Activated T-cell treated with anti-CD3 and anti-CD28 coated beads, Interleukin-2, amount 50 U/mL, for 72 hours (primary cell): ENCODE results near the gene PDF. TPM values are rescaled to one million over a fixed set of nuclear protein-coding genes. Genes with fewer than 3 reads are reported as not detected.
A peak's percentile ranks its signal among the peaks of the same experiment; 100 is the strongest.

ENCODE experiments used
- ATAC-seq, 2 donors: fragments of 150-1000 bp; cut with Tn5 transposase; replicated peaks in 1 of 2; 2 replicates each; pipeline ENCODE4 v1.10.0; 2021; ENCODE audit warnings: moderate library complexity in 2 of 2, mild to moderate bottlenecking in 1 of 2
- DNase-seq, 2 donors: peaks; one replicate each; pipeline ENCODE4 v3.0.0; 2021 to 2022; ENCODE audit warnings: mixed read lengths in 1 of 2
- H3K27ac Mint-ChIP-seq: one replicate; pipeline ENCODE4 v1.8.0; 2022; ENCODE audit warnings: mild to moderate bottlenecking, moderate library complexity, mixed read lengths
- H3K27me3 Mint-ChIP-seq: one replicate; pipeline ENCODE4 v1.8.0; 2022; ENCODE audit warnings: low read depth, mixed read lengths
- H3K36me3 Mint-ChIP-seq, 2 donors: one replicate each; pipeline ENCODE4 v1.8.0; 2022; ENCODE audit warnings: mixed read lengths in 2 of 2, mild to moderate bottlenecking in 1 of 2; ENCODE audit not compliant: insufficient read depth in 2 of 2
- H3K4me1 Mint-ChIP-seq: one replicate; pipeline ENCODE4 v1.8.0; 2022; ENCODE audit warnings: low read depth, mixed read lengths
- H3K4me3 Mint-ChIP-seq, 2 donors: one replicate each; pipeline ENCODE4 v1.8.0; 2022; ENCODE audit warnings: mild to moderate bottlenecking in 2 of 2, mixed read lengths in 2 of 2, moderate library complexity in 2 of 2
- H3K9me3 Mint-ChIP-seq, 2 donors: one replicate each; pipeline ENCODE4 v1.8.0; 2022; ENCODE audit warnings: mixed read lengths in 2 of 2
- total RNA-seq, 2 donors: library from RNA; stranded (reverse); gene quantifications; one replicate each; pipeline ENCODE4 v1.2.3, GENCODE V29; 2022

PDF gene
- total RNA-seq, 2 donors from 2014 or later: 9.9 to 10.1 TPM

DNA sequence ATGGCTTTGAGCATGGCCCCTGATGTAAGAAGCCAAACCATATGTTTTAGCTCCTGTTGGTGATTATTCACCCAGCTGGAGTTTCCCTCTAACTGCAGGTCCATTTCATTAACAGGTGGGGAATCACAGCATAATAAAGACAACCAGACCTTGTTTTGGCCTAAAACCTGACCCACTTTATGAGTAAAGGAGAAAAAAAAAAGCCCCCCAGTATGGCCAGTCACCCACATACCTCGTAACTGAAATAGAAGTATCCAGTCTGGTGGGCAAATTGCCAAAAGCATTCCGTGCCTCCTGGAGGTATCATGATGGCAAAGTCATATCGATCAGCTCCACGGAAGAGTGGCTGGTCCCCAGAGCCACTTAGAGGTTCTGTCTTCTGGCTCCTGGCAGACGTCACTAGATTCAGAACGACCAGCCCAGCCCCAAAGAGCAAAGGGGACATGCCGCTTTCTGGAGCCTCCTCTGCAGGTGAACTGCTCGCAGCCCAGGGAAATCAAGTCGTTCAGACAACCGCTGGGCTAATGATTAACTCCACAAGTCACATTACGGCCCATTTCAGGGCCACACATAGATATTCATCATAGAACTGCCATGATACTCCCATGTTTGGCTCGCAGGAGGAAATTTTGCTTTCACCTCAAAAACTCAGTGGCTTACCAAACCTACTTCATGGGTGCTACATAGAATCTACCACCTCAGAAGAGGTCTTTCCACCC lies 21.1 kb upstream of the PDF start, which contains the start of gene TMED6:
Gene TMED6, minus strand, starts transcription at position 478 of the 719 bp plus-strand sequence. Its CDS starts 33 bp downstream, at position 445.
- ATAC-seq (no peak), DNase-seq (no peak)
- no peaks in the 10 kb centered on the region for H3K4me1 Mint-ChIP-seq
- no peaks in the 10 kb centered on the region for H3K27me3 Mint-ChIP-seq
- no peaks in the 10 kb centered on the region for H3K9me3 Mint-ChIP-seq
- peaks cover 4 to 7% of the 10 kb centered on the region in 2 donors for H3K36me3 Mint-ChIP-seq
- peak within 1 kb of the TSS; percentile 63 for H3K27ac Mint-ChIP-seq
- H3K4me3 Mint-ChIP-seq: no peak within 1 kb of the TSS

- Mint-ChIP-seq H3K4me3 (no peak overlapping the region), H3K27ac (no peak overlapping the region), H3K36me3 (peaks cover 4 to 5% of the 10 kb centered on the region in 2 donors), H3K4me1 (peaks cover 3% of the 10 kb centered on the region), H3K9me3 (no peaks in the 10 kb centered on the region), H3K27me3 (no peaks in the 10 kb centered on the region)
- ATAC-seq (no peak), DNase-seq (no peak)
These were observed 20.2 kb upstream of the PDF start for GRCh38 chr16:69350536-69351133.

- Mint-ChIP-seq H3K27me3 (no peaks in the 10 kb centered on the region), H3K4me1 (peaks cover 8% of the 10 kb centered on the region), H3K9me3 (no peaks in the 10 kb centered on the region), H3K4me3 (no peak overlapping the region), H3K27ac (no peak overlapping the region), H3K36me3 (peaks cover 2 to 5% of the 10 kb centered on the region in 2 donors)
- DNase-seq: no peak
- ATAC-seq: no peak
These were observed 19.1 kb upstream of the PDF start for GRCh38 chr16:69349536-69349935.

DNA sequence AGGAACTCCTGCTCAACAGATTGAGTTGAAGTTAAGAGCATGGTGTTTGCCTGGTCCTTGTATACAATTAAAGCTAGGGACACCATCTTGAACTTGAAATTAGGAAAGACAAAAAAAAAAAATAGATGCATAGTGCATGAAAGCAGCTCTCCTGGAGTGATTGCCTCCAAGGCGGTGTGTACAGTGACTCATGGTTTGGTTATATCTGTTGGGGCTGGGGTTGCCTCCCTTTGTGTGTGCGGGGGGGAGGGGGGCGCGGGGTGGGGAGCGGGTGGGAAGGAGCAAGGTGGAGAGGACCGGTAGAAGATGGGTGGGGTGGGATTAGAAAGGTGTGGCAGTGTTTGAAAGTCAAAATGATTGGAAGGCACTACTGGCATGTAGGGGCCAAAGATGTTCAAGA lies 17.8 kb upstream of the PDF start:
- no peak overlapping the region for H3K4me3 Mint-ChIP-seq
- H3K36me3 Mint-ChIP-seq: peaks cover 2 to 5% of the 10 kb centered on the region in 2 donors
- DNase-seq (no peak), ATAC-seq (no peak)
- H3K27ac Mint-ChIP-seq: no peak overlapping the region
- no peaks in the 10 kb centered on the region for H3K27me3 Mint-ChIP-seq
- H3K9me3 Mint-ChIP-seq: no peaks in the 10 kb centered on the region
- H3K4me1 Mint-ChIP-seq: peaks cover 11% of the 10 kb centered on the region

DNA sequence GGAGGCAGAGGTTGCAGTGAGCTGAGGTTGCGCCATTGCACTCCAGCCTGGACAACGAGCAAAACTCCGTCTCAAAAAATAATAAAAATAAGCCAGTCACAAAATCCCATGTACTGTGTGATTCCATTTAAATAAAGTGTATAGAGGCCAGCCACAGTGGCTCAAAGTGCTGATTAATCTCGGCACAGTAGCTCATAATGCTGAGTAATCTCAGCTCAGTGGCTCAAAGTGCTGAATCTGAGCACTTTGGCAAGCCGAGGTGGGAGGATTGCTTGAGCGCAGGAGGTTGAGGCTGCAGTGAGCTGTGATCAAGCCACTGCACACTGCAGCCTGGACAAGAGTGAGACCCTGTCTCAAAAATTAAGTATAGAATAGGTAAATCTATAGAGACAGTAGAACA lies 16.3 kb upstream of the PDF start:
- H3K36me3 Mint-ChIP-seq: peaks cover 2 to 10% of the 10 kb centered on the region in 2 donors
- peaks cover 23% of the 10 kb centered on the region for H3K4me1 Mint-ChIP-seq
- peak overlapping the region; percentile 76 for H3K27ac Mint-ChIP-seq

DNA sequence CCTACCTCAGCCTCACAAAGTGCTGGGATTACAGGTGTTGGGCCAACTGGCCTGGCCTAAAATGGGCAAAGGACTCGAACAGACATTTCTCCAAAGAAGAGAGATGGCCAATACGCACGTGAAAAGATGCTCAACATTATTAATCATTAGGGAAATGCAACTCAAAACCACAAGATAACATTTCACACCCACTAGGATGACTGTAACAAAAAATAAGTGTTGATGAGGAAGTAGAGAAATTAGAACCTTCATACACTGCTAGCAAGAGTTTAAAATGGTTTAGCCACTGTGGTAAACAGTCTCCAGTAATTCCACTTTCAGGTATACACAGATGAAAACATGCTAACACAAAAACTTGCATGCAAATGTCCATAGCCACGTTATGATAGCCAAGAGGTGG lies 15.5 kb upstream of the PDF start:
- no peaks in the 10 kb centered on the region for H3K27me3 Mint-ChIP-seq
- peaks cover 30% of the 10 kb centered on the region for H3K4me1 Mint-ChIP-seq
- ATAC-seq (peak in 1 of 2 donors; percentile 25), DNase-seq (no peak)
- no peaks in the 10 kb centered on the region for H3K9me3 Mint-ChIP-seq
- H3K4me3 Mint-ChIP-seq: no peak overlapping the region
- H3K36me3 Mint-ChIP-seq: peaks cover 5 to 10% of the 10 kb centered on the region in 2 donors
- peak overlapping the region; percentile 27 for H3K27ac Mint-ChIP-seq

More for the DNA sequence above, 16.3 kb upstream of the PDF start:
- H3K4me3 Mint-ChIP-seq: no peak overlapping the region
- no peaks in the 10 kb centered on the region for H3K27me3 Mint-ChIP-seq
- no peak for DNase-seq
- no peaks in the 10 kb centered on the region for H3K9me3 Mint-ChIP-seq
- peak in 1 of 2 donors; percentile 39 for ATAC-seq

DNA sequence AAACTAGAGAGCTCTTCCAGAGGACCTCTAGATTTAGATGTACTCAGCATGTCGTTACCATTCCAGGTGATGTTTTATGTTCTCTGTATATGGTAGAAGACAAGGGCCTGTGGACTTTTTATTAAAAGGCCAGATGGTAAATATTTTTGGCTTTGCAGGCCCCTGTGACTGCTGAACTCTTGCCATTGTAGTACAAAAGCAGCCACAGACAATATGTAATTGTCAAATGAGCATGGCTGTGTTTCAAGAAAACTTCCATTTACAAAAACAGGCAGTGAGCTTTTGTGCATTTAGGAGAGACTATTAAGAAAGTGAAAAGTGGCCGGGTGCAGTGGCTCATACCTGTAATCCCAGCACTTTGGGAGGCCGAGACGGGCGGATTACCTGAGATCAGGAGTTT lies 13.8 kb upstream of the PDF start:
- no peak for DNase-seq
- H3K36me3 Mint-ChIP-seq: peaks cover 11 to 13% of the 10 kb centered on the region in 2 donors
- H3K27ac Mint-ChIP-seq: no peak overlapping the region
- peaks cover 39% of the 10 kb centered on the region for H3K4me1 Mint-ChIP-seq
- no peak overlapping the region for H3K4me3 Mint-ChIP-seq
- ATAC-seq: no peak
- no peaks in the 10 kb centered on the region for H3K9me3 Mint-ChIP-seq
- no peaks in the 10 kb centered on the region for H3K27me3 Mint-ChIP-seq

GRCh38 chr16:69340095-69340644 lies 9.8 kb upstream of the PDF start:
- H3K36me3 Mint-ChIP-seq: peaks cover 11 to 25% of the 10 kb centered on the region in 2 donors
- no peaks in the 10 kb centered on the region for H3K9me3 Mint-ChIP-seq
- peak overlapping the region; percentile 98 for H3K27ac Mint-ChIP-seq
- H3K27me3 Mint-ChIP-seq: no peaks in the 10 kb centered on the region
- DNase-seq (no peak), ATAC-seq (no peak)
- peaks cover 63% of the 10 kb centered on the region for H3K4me1 Mint-ChIP-seq
- H3K4me3 Mint-ChIP-seq: peak overlapping the region; percentile 96 to 97

DNA sequence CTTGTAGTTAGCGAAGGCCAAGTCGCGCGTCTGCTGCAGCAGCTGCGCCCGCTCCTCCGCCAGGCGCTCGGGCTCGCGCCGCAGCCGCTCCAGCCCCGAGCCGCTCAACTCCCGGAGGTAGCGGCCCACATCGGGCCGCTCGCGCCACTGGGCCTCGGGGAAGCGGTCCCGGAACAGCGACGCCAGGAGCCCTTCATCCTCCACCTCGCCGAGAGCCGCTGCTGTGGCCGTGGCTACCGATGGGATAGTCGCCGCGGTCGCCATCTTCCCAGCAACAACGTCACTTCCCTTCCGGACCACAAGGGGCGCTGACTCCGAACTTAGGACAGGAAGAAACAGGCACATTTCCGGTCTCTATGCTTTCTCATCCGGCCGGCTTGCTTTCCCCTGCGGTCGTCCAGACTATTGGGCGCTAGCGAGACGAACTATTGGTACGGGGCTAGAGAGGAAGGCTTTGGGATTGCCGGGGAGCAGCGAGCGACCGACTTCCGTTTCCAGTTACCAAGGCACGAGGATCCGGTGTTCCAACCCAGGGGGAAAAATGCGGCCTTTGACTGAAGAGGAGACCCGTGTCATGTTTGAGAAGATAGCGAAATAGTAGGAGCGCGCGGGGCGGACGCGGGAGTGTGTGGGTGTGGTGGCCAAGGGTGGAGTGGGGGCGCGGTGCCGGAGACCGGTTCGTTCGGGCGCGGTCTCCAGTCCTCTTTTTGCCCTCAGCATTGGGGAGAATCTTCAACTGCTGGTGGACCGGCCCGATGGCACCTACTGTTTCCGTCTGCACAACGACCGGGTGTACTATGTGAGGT lies 9.1 kb upstream of the PDF start, which contains the start of the genes COG8 and NIP7:
Gene COG8, minus strand, starts transcription at position 276 of the 806 bp plus-strand sequence. Its CDS starts 12 bp downstream, at position 264.
Gene NIP7, plus strand, starts transcription at position 484 of the 806 bp plus-strand sequence. Its CDS starts 58 bp downstream, at position 542.
- Mint-ChIP-seq H3K4me1 (peaks cover 63% of the 10 kb centered on the region), H3K27ac (peak within 1 kb of the TSS; percentile 98), H3K4me3 (peak within 1 kb of the TSS; percentile 96 to 97), H3K27me3 (no peaks in the 10 kb centered on the region), H3K36me3 (peaks cover 15 to 28% of the 10 kb centered on the region in 2 donors), H3K9me3 (no peaks in the 10 kb centered on the region)
- DNase-seq: peak; percentile 94
- ATAC-seq: peak; percentile 91 to 95

DNA sequence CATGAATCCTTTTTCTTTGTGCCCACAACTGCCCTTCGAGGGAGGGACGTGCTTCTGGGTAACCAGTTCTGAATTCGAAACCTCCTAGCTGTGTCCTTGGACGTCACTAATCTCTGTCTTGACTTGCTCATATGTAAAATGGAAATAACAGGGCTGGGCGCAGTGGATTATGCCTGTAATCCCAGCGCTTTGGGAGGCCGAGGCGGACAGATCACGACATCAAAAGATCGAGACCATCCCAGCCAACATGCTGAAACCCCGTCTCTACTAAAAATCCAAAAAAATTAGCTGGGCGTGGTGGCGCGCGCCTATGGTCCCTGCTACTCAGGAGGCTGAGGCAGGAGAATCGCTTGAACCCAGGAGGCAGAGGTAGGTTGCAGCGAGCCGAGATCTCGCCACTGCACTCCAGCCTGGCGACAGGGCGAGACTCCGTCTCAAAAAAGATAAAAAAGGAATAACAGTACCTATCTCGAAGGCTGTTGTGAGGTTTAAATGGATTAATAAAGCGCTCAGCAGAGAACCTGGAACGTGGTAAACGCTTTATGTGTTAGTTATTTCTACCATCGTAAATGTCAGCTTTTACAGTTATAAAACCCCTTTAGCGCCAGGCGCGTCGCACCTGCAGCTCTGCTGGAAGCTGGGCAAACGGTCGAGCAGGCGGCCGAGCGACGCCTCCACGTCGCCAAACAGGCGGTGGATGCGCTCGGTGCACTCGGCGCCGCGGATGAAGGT lies 8.3 kb upstream of the PDF start:
- Mint-ChIP-seq H3K27ac (peak overlapping the region; percentile 87), H3K4me3 (peak overlapping the region; percentile 96 to 97), H3K36me3 (peaks cover 15 to 31% of the 10 kb centered on the region in 2 donors), H3K9me3 (no peaks in the 10 kb centered on the region), H3K4me1 (peaks cover 69% of the 10 kb centered on the region), H3K27me3 (no peaks in the 10 kb centered on the region)
- no peak for DNase-seq
- ATAC-seq: no peak

- Mint-ChIP-seq H3K9me3 (no peaks in the 10 kb centered on the region), H3K4me3 (no peak overlapping the region), H3K36me3 (peaks cover 10 to 26% of the 10 kb centered on the region in 2 donors), H3K27me3 (no peaks in the 10 kb centered on the region), H3K4me1 (peaks cover 57% of the 10 kb centered on the region), H3K27ac (no peak overlapping the region)
- DNase-seq (no peak), ATAC-seq (no peak)
These were observed 4.3 kb upstream of the PDF start for GRCh38 chr16:69334696-69335095.
